Measurements from ENCODE around the gene SRGAP3. TPM values are rescaled to one million over a fixed set of nuclear protein-coding genes. Genes with fewer than 3 reads are reported as not detected.

Gene SRGAP3
- total RNA-seq, 2 experiments from 2014 or later = 2.2 to 3.5 TPM

DNA sequence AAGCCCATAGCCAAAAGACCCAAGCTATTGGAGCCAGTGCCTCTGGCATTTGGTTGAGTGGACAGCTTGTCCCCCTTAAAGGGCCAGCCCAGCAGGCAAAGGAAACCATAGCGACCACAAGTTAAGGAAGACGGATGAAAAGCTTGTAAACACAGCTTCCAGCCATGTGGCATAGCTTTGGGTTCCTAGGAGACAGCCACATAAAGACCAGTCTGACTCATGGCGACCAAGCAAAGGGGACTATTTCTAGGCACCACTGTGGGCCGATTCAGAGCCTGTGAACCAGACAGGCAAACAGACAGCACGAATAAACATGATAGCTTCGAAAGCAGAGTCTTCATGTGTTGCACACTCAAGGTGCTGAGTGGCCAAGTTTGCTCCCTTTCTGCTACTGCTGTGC, 30.5 kb upstream of the SRGAP3 start:
- ChIA-PET POLR2A (no interaction called here), CTCF (interaction anchor here (1.2 kb wide), 1 partner anchor 23 kb away, joined by 5 read pairs; no protein-coding TSS in a partner anchor)
- intact Hi-C loops (cut with micrococcal nuclease) = no loop called here
- H3K9me3 Mint-ChIP-seq = peaks cover 3% of the 10 kb centered on the region
- DNase-seq = no peak
- no peak overlapping the region for H3K27ac Mint-ChIP-seq
- H3K36me3 Mint-ChIP-seq = peaks cover 2% of the 10 kb centered on the region
- H3K4me1 Mint-ChIP-seq (ENCODE audit: low read depth) = no peaks in the 10 kb centered on the region
- no peak overlapping the region for H3K4me3 Mint-ChIP-seq
- peaks cover 1% of the 10 kb centered on the region for H3K27me3 Mint-ChIP-seq

DNA sequence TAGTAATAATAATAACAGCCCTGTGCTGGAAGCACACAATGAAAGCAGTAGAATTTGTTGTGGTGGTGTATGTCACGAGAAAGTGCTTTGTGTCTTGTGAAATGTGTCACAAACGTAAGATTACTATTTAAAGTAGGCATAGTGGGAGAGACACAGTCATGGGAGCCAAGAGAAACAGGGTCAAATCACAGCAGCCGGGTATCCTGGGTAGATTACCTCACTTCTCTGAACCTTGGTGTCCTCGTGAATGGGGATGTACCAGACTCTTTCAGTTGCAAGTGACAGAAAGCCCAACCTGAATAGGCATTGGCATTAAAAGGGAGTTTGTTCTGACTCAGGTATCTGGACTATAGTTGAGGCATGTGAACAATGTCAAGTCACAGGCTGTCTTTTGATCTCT, 29.1 kb upstream of the SRGAP3 start:
- Mint-ChIP-seq H3K36me3 (peaks cover 2% of the 10 kb centered on the region), H3K4me3 (no peak overlapping the region), H3K4me1 (ENCODE audit: low read depth) (no peaks in the 10 kb centered on the region), H3K27me3 (peaks cover 1% of the 10 kb centered on the region), H3K27ac (no peak overlapping the region), H3K9me3 (peaks cover 3% of the 10 kb centered on the region)
- ChIA-PET POLR2A (no interaction called here), CTCF (interaction anchor here (1.6 kb wide), 1 partner anchor 291 kb away, joined by 4 read pairs; no protein-coding TSS in a partner anchor)
- no peak for DNase-seq
- intact Hi-C loops (cut with micrococcal nuclease) = no loop called here

DNA sequence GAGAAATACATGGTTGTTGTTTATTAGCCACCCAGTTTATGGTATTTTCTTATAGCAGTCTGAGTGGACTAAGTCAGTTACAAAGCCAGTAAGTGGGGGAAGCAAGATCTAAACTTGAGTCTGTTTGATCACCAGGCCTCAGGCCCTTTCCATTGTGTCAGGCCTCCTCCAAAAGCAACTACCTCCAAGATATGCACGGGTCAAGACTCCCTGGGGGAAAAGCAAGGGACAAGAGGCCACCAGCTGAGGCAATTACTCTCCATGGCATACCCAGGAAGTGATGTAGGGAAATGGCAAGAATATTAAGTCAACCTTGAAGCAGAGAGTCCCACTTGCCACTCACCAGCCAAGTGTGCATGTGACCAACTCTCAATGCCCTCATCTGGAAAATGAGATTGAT, 28.6 kb upstream of the SRGAP3 start:
- Mint-ChIP-seq H3K9me3 (peaks cover 3% of the 10 kb centered on the region), H3K4me1 (ENCODE audit: low read depth) (no peaks in the 10 kb centered on the region), H3K4me3 (no peak overlapping the region), H3K27ac (no peak overlapping the region), H3K27me3 (peaks cover 1% of the 10 kb centered on the region), H3K36me3 (peaks cover 2% of the 10 kb centered on the region)
- POLR2A ChIA-PET = no interaction called here
- CTCF ChIA-PET = interaction anchor here (1.6 kb wide), 1 partner anchor 290 kb away, joined by 4 read pairs; no protein-coding TSS in a partner anchor
- intact Hi-C loops (cut with micrococcal nuclease) = no loop called here
- DNase-seq = no peak

DNA sequence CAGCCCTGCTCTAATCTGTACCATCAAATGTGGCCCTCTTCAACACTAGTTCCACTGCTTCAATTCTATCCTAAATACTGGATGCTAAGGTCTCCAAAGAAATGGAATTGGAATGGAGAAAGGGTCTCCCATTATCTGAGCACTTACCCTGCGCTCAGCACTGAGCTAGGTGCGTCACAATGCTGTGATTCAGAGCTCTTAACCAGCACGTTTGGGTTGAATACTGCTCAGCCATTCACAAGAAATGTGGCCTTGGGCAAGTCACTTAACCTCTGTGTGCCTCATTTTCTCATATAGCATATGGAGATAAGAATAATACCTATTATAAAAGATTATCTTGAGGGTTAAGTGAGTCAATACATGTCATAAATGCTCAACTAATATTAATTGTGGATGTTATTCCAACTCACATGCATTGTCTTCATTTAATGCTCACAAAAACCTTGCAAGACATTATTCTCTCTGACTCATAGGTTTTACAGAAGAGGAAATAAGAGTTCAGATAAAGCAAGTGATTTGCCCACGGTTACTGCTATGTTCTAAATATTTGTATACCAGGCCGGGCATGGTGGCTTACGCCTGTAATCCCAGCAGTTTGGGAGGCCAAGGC, 27.4 kb upstream of the SRGAP3 start:
- ChIA-PET CTCF (no interaction called here), POLR2A (no interaction called here)
- DNase-seq = no peak
- Mint-ChIP-seq H3K36me3 (peaks cover 2% of the 10 kb centered on the region), H3K27ac (no peak overlapping the region), H3K4me1 (ENCODE audit: low read depth) (no peaks in the 10 kb centered on the region), H3K9me3 (peaks cover 3% of the 10 kb centered on the region), H3K4me3 (no peak overlapping the region), H3K27me3 (peaks cover 1% of the 10 kb centered on the region)
- intact Hi-C loops (cut with micrococcal nuclease) = no loop called here

DNA sequence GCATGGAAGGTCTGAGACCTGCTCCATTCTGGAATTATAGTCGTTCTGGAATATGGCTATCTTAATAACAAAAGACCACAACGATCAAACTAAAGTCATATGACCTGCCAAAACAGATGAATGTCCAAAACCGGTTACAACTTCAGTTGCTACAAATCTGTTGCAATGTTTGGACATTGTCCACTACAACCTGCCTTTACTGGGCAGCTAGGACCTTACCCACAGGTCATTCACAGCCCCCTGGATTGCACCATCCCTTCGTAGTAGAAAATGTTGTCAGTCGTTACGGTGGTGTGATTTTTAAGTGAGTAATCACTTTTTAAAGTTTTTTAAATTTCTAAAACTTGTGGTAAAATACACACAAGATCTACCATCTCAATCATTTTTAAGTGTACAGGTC, 22.5 kb upstream of the SRGAP3 start:
- no peaks in the 10 kb centered on the region for H3K4me1 Mint-ChIP-seq (ENCODE audit: low read depth)
- H3K4me3 Mint-ChIP-seq = no peak overlapping the region
- ChIA-PET CTCF (no interaction called here), POLR2A (no interaction called here)
- H3K9me3 Mint-ChIP-seq = peaks cover 3% of the 10 kb centered on the region
- intact Hi-C loops (cut with micrococcal nuclease) = no loop called here
- H3K27ac Mint-ChIP-seq = no peak overlapping the region
- no peak for DNase-seq
- peaks cover 2% of the 10 kb centered on the region for H3K36me3 Mint-ChIP-seq
- no peaks in the 10 kb centered on the region for H3K27me3 Mint-ChIP-seq

DNA sequence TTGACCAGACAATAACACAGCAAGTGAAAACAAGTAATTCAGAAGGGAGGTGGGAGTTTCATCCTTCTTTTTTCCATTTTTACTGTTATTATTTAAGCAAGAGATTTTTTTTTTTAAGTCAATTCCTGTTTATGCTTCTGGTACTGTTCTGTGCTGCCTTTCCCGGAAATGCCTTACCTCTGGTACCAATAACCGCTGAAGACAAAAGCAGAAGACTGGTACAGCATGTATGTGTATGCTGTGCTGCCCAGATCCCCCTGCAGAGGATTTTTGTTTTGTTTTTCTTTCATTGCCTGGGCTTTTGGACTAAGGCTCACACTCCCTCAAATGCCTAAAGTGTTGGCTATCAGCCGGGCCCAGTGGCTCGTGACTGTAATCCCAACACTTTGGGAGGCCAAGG, 21.3 kb upstream of the SRGAP3 start:
- intact Hi-C loops (cut with micrococcal nuclease) = no loop called here
- H3K36me3 Mint-ChIP-seq = peaks cover 2% of the 10 kb centered on the region
- no peak for DNase-seq
- POLR2A ChIA-PET = no interaction called here
- no peaks in the 10 kb centered on the region for H3K27me3 Mint-ChIP-seq
- no peaks in the 10 kb centered on the region for H3K4me1 Mint-ChIP-seq (ENCODE audit: low read depth)
- peaks cover 3% of the 10 kb centered on the region for H3K9me3 Mint-ChIP-seq
- H3K4me3 Mint-ChIP-seq = no peak overlapping the region
- no peak overlapping the region for H3K27ac Mint-ChIP-seq
- CTCF ChIA-PET = no interaction called here

DNA sequence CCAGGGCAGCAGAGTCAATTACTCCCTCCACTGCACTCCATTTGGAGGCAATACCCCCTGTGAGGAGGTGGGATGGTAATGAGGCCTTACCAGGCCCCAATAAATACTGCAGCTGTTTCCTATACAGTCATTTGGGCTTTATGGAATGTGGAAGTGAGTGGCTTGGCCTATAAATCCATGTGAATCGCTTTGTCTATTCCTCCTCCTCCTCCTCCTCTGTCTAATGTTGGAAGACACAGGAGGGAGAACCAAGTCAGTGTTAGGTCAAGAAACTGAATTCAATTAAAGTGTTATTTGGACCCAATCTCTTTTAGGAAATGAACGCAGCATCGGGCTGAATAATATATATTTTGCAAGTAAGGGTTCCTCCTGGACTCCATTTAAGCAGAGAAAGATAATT, 17.3 kb upstream of the SRGAP3 start:
- no peak overlapping the region for H3K27ac Mint-ChIP-seq
- no peaks in the 10 kb centered on the region for H3K27me3 Mint-ChIP-seq
- H3K4me3 Mint-ChIP-seq = no peak overlapping the region
- no peaks in the 10 kb centered on the region for H3K4me1 Mint-ChIP-seq (ENCODE audit: low read depth)
- no peaks in the 10 kb centered on the region for H3K9me3 Mint-ChIP-seq
- H3K36me3 Mint-ChIP-seq = no peaks in the 10 kb centered on the region
- ChIA-PET POLR2A (no interaction called here), CTCF (no interaction called here)
- intact Hi-C loops (cut with micrococcal nuclease) = no loop called here
- DNase-seq = no peak

DNA sequence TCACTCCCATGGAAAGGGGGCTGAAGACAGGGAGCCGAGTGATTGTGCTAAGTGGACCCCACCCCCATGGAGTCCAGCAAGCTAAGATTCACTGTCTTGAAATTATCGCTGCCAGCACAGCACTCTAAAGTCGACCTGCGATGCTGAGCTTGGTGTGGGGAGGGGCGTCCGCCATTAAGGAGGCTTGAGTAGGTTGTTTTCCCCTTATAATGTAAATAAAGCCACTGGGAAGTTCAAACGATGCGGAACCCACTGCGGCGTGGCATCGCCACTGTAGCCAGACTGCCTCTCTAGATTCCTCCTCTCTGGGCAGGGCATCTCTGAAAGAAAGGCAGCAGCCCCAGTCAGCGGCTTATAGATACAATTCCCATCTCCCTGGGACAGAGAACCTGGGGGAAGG, 10.9 kb upstream of the SRGAP3 start:
- ChIA-PET CTCF (no interaction called here), POLR2A (no interaction called here)
- Mint-ChIP-seq H3K36me3 (peaks cover 3% of the 10 kb centered on the region), H3K27ac (no peak overlapping the region), H3K9me3 (peaks cover 6% of the 10 kb centered on the region), H3K4me3 (no peak overlapping the region), H3K27me3 (peaks cover 6% of the 10 kb centered on the region), H3K4me1 (ENCODE audit: low read depth) (no peaks in the 10 kb centered on the region)
- intact Hi-C loops (cut with micrococcal nuclease) = no loop called here
- DNase-seq = no peak

DNA sequence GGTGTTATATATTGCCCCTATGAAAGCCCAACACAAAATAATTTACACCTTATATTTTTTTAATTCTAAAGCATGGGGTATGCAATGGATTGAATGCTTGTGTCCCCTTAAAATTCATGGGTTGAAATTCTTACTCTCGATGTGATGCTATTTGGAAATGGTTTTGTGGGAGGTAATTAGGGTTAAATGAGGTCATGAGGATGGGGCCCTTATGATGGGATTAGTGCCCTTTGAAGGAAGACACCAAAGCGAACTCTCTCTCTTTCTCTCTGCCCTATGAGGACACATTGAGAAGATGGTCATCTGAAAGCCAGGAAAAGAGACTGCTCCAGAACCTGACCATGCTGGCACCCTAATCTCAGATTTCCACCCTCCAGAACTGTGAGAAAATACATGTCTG, 7.6 kb upstream of the SRGAP3 start:
- peaks cover 6% of the 10 kb centered on the region for H3K27me3 Mint-ChIP-seq
- H3K9me3 Mint-ChIP-seq = peaks cover 6% of the 10 kb centered on the region
- no peak overlapping the region for H3K27ac Mint-ChIP-seq
- peaks cover 3% of the 10 kb centered on the region for H3K36me3 Mint-ChIP-seq
- DNase-seq = no peak
- ChIA-PET CTCF (no interaction called here), POLR2A (no interaction called here)
- intact Hi-C loops (cut with micrococcal nuclease) = no loop called here
- no peaks in the 10 kb centered on the region for H3K4me1 Mint-ChIP-seq (ENCODE audit: low read depth)
- H3K4me3 Mint-ChIP-seq = no peak overlapping the region

DNA sequence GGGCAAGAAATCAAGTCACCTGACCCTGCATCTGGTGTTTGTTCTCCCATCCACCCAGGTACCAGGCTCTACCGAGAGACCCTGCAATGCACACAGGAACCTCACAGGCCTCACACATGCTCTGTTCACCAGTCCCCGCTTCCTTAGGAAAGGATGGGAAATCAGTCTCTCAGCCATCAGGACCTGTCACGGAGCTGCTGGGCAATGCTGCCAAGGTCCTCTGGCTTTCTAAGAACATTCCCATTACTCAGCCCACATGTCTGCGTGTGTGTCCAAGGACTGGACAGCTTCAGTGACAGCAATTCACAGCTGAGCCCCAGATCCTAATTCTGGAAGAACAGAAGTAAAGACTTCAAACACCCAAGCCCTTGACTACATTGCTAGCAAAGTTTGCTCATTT, 6.5 kb upstream of the SRGAP3 start:
- ChIA-PET POLR2A (no interaction called here), CTCF (no interaction called here)
- DNase-seq = no peak
- peaks cover 6% of the 10 kb centered on the region for H3K9me3 Mint-ChIP-seq
- intact Hi-C loops (cut with micrococcal nuclease) = no loop called here
- no peak overlapping the region for H3K4me3 Mint-ChIP-seq
- H3K27me3 Mint-ChIP-seq = peaks cover 6% of the 10 kb centered on the region
- peaks cover 3% of the 10 kb centered on the region for H3K36me3 Mint-ChIP-seq
- no peak overlapping the region for H3K27ac Mint-ChIP-seq
- no peaks in the 10 kb centered on the region for H3K4me1 Mint-ChIP-seq (ENCODE audit: low read depth)

DNA sequence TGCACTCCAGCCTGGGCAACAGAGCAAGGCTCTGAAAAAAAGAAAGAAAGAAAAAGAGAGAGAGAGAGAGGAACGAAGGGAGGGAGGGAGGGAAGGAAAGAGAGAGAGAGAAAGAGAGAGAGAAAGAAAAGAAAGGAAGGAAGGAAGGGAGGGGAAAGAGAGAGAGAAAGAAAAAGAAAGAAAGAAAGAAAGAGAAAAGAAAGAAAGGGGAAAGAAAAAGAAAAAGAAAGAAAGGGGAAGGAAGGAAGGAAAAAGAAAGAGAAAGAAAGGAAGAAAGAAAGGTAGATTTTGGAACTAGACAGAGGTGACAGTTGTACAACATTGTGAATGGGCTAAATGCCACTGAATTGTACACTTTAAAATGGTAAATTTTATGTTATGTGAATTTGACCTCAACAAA, 5.3 kb upstream of the SRGAP3 start:
- Mint-ChIP-seq H3K4me3 (no peak overlapping the region), H3K36me3 (peaks cover 3% of the 10 kb centered on the region), H3K27me3 (peaks cover 6% of the 10 kb centered on the region), H3K27ac (no peak overlapping the region), H3K4me1 (ENCODE audit: low read depth) (peaks cover 3% of the 10 kb centered on the region), H3K9me3 (peaks cover 6% of the 10 kb centered on the region)
- POLR2A ChIA-PET = no interaction called here
- intact Hi-C loops (cut with micrococcal nuclease) = no loop called here
- no peak for DNase-seq
- CTCF ChIA-PET = no interaction called here

DNA sequence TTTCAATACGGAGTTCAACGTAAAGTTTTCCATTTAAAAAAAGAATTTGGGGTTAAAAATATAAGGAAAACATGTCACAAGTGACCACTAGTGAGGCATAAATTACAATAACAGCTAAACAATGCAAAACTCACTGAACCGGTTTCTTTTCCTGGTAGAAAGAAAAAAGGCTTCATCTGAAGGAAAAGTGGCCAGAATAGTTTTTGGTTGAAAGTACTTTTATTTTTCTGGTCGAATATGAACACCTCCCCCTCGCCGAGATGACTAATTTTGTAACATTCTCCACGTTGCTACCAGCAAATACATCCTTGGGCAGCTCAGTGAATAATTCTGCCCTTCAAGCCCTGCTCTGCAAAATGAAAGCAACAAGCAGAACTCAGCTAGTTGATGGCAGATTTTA, 3.9 kb upstream of the SRGAP3 start:
- ChIA-PET POLR2A (no interaction called here), CTCF (interaction anchor here (1.0 to 1.2 kb wide), 2 partner anchors 266 kb away, joined by 3 read pairs; no protein-coding TSS in a partner anchor)
- H3K27me3 Mint-ChIP-seq = peaks cover 3% of the 10 kb centered on the region
- intact Hi-C loops (cut with micrococcal nuclease) = no loop called here
- no peak overlapping the region for H3K27ac Mint-ChIP-seq
- H3K4me3 Mint-ChIP-seq = no peak overlapping the region
- peaks cover 3% of the 10 kb centered on the region for H3K36me3 Mint-ChIP-seq
- H3K4me1 Mint-ChIP-seq (ENCODE audit: low read depth) = peaks cover 16% of the 10 kb centered on the region
- no peak for DNase-seq
- H3K9me3 Mint-ChIP-seq = peaks cover 6% of the 10 kb centered on the region

DNA sequence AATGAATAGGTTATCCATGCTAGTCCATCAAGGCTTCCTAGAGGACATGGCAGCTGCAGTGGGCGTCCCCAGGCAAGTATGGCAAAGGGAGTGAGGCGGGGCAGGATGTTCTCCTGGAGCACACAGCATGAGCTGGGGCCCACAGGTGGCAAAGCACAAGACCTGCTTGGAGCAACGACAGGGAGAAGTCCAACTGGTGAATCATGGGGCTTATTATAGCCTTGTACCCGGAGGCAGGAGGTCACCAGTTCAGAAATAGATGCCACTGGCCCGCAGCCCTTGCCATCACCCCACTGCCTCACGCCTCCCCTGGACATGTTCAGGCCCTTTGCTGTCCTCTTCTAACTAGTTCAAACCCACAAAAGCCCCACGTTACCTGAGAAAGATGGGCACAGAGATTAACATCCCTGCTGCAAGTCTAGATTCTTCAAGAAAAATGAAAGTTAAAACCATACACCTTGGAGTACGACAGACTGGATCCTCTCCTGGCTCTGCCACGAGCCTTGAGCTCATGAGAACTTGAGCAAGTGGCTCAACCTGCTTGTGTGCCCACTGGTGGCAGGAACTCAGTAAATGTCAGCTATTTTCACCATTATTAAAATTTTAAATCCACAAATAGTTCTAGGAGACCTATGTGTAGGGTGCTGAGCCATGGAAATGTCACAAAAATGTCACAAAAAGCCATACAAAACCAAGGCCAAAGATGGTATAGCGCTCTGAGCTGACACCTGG, 1.8 kb upstream of the SRGAP3 start:
- no peaks in the 10 kb centered on the region for H3K9me3 Mint-ChIP-seq

More for the DNA sequence above, 1.8 kb upstream of the SRGAP3 start:
- CTCF ChIA-PET = interaction anchor here (0.6 to 3.2 kb wide), 4 partner anchors 51 to 264 kb away, joined by 3 to 13 read pairs (median 6); no protein-coding TSS in a partner anchor
- Mint-ChIP-seq H3K27ac (no peak overlapping the region), H3K4me1 (ENCODE audit: low read depth) (peaks cover 19% of the 10 kb centered on the region), H3K27me3 (no peaks in the 10 kb centered on the region), H3K36me3 (no peaks in the 10 kb centered on the region), H3K4me3 (no peak overlapping the region)
- intact Hi-C loops (cut with micrococcal nuclease) = no loop called here
- DNase-seq = no peak
- POLR2A ChIA-PET = no interaction called here
